GM18909 (cell line): ENCODE results near the gene PPP1R17.

ENCODE experiments used
- ATAC-seq: cut with Tn5 transposase; IDR thresholded peaks from one replicate; pipeline ENCODE4 v1.9.1; 2021; ENCODE audit warnings: mild to moderate bottlenecking; ENCODE audit not compliant: unreplicated experiment, poor library complexity

PPP1R17 gene

GRCh38 chr7:31687024-31687748 is at the start of gene PPP1R17:
TSS of gene PPP1R17 (plus strand) at chr7:31687215. CDS start at chr7:31692442, 5,227 bp downstream.
- ATAC-seq, result no peak

- ATAC-seq, result no peak
These were observed 46.6 kb upstream of the PPP1R17 start for GRCh38 chr7:31640381-31640780.

GRCh38 chr7:31642681-31643115 is 44.3 kb upstream of the PPP1R17 start:
- ATAC-seq, result no peak

- no peak for ATAC-seq
These were observed 40.1 kb upstream of the PPP1R17 start for GRCh38 chr7:31646942-31647341.

GRCh38 chr7:31647511-31647910 is 39.5 kb upstream of the PPP1R17 start:
- ATAC-seq, result no peak

GRCh38 chr7:31648288-31648687 is 38.7 kb upstream of the PPP1R17 start:
- no peak for ATAC-seq

GRCh38 chr7:31648880-31649279 is 38.1 kb upstream of the PPP1R17 start:
- no peak for ATAC-seq

- ATAC-seq, result no peak
These were observed 35.6 kb upstream of the PPP1R17 start for GRCh38 chr7:31651234-31652062.

GRCh38 chr7:31652063-31652326 is 35.0 kb upstream of the PPP1R17 start:
- no peak for ATAC-seq

- ATAC-seq, result no peak
These were observed 23.9 kb upstream of the PPP1R17 start for GRCh38 chr7:31663072-31663471.

- no peak for ATAC-seq
These were observed 22.1 kb upstream of the PPP1R17 start for GRCh38 chr7:31664890-31665289.

- ATAC-seq, result no peak
These were observed 21.5 kb upstream of the PPP1R17 start for GRCh38 chr7:31665546-31665945.

- ATAC-seq, result no peak
These were observed 17.6 kb upstream of the PPP1R17 start for GRCh38 chr7:31669461-31669860.

GRCh38 chr7:31679574-31680305 is 7.3 kb upstream of the PPP1R17 start:
- no peak for ATAC-seq

- no peak for ATAC-seq
These were observed 3.4 kb upstream of the PPP1R17 start for GRCh38 chr7:31683445-31684225.

GRCh38 chr7:31688372-31688771 is 1.4 kb downstream of the PPP1R17 start:
- ATAC-seq, result peak; percentile 98

GRCh38 chr7:31688996-31689395 is 2.0 kb downstream of the PPP1R17 start:
- peak; percentile 13 for ATAC-seq

GRCh38 chr7:31690935-31691334 is 3.9 kb downstream of the PPP1R17 start:
- ATAC-seq, result no peak

GRCh38 chr7:31692451-31692850 is 5.4 kb downstream of the PPP1R17 start:
- ATAC-seq, result no peak

GRCh38 chr7:31692871-31693270 is 5.9 kb downstream of the PPP1R17 start:
- ATAC-seq, result no peak
